GM20000 (cell line): Measurements from ENCODE around the gene TACO1.

Experiments used
- DNase-seq: peaks from one replicate; pipeline ENCODE4 v3.0.0; 2012; ENCODE audit warnings: low spot score
- TF ChIP-seq, protein P1 (sequence below): IDR thresholded peaks from 2 replicates; pipeline ENCODE4 v1.5.1; 2012; ENCODE audit warnings: mild to moderate bottlenecking, control low read depth; ENCODE audit errors: extremely low read depth, missing control alignments

The TACO1 gene

DNA sequence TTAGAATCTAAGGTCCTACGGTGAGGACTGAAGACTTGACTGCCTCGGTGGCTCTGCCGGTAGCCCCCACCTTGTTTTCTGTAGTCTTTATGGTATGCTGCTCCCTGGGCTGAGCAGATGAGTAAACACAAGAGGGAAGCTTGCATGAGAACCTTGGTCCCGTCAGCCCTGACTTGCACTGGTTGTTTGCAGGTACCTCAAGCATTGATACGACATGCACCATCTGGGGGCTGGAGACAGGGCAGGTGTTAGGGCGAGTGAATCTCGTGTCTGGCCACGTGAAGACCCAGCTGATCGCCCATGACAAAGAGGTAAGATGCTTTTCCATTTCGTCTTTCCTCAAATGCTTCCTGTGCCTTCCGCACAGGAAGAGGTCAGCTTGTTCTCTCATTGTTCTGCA lies 21.1 kb upstream of the TACO1 start:
- no peak for DNase-seq
- TF ChIP-seq, protein P1, sequence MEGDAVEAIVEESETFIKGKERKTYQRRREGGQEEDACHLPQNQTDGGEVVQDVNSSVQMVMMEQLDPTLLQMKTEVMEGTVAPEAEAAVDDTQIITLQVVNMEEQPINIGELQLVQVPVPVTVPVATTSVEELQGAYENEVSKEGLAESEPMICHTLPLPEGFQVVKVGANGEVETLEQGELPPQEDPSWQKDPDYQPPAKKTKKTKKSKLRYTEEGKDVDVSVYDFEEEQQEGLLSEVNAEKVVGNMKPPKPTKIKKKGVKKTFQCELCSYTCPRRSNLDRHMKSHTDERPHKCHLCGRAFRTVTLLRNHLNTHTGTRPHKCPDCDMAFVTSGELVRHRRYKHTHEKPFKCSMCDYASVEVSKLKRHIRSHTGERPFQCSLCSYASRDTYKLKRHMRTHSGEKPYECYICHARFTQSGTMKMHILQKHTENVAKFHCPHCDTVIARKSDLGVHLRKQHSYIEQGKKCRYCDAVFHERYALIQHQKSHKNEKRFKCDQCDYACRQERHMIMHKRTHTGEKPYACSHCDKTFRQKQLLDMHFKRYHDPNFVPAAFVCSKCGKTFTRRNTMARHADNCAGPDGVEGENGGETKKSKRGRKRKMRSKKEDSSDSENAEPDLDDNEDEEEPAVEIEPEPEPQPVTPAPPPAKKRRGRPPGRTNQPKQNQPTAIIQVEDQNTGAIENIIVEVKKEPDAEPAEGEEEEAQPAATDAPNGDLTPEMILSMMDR, result no peak

DNA sequence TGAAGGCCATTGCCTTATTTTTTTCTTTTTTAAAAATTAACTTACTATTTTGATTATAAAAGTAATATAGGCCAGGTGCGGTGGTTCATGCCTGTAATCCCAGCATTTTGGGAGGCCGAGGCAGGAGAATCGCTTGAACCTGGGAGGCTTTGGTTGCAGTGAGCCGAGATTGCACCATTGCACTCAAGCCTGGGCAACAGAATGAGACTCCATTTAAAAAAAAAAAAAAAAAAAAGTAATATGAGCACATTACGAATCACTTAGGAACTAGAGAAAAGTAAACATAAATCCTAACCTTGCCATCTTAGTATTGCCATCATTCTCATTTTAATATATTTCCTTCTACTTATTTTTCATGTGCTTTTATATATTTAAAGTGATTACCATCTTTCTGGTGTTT lies 12.9 kb upstream of the TACO1 start:
- TF ChIP-seq, protein P1, result no peak
- DNase-seq, result no peak

DNA sequence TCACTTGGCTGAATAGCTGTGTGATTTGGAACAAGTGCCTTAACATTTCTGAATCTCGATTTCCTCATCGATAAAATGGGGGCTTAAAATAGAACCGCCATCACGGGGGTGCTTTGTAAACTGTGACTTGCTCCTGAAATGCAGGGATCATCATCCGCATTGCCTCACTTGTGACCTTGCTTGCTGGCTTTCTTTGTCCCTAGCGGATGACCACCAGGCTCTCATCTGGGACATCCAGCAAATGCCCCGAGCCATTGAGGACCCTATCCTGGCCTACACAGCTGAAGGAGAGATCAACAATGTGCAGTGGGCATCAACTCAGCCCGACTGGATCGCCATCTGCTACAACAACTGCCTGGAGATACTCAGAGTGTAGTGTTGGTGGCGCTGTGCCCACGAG lies 11.9 kb upstream of the TACO1 start:
- TF ChIP-seq, protein P1, result no peak
- no peak for DNase-seq

DNA sequence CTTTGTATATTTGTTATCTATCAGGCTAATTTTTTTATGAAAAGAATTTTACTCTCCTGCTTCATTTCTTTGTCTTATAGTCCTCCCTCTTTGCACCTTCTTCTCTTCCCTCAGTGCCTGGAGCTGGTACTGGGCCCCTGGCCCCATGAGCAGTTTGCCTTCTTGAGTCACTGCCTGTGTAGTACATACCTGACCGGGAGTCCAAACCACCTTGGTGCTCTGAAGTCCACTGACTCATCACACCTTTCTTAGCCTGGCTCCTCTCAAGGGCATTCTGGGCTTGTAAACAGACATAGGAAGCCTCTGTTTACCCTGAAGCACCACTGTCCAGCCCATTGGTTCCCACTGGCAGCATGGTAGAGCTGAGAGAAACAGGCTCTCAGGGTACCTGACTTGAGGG lies 11.0 kb upstream of the TACO1 start:
- TF ChIP-seq, protein P1, result no peak
- DNase-seq, result no peak

DNA sequence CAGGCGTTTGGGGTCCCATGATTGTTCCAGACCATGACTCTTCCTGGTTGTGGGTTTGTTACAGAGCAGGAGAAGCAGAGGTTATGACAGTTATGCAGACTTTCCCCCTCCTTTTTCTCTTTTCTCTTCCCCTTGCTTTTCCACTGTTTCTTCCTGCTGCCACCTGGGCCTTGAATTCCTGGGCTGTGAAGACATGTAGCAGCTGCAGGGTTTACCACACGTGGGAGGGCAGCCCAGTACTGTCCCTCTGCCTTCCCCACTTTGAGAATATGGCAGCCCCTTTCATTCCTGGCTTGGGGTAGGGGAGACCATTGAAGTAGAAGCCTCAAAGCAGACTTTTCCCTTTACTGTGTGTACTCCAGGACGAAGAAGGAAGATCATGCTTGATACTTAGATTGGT lies 7.9 kb upstream of the TACO1 start:
- DNase-seq, result no peak
- TF ChIP-seq, protein P1, result no peak

DNA sequence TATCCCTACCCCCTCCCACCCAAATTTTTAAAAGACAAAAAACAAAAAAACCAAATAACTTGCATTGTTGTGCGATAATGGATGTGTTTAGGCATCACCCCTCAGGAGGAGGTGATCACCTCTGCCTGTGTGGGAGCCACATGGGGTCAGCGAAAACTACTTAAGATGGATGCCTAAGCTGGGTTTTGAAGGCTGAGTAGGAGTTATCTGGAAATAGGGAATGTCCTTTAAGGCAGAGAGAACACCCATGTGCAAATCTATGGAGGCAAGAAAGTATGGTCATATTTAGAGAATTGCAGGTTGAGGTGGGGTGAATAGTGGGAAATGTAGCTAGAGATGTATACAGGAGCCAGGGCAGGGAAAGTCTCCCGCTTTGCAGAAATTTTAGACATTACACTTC lies 5.6 kb upstream of the TACO1 start:
- DNase-seq, result no peak
- TF ChIP-seq, protein P1, result no peak

DNA sequence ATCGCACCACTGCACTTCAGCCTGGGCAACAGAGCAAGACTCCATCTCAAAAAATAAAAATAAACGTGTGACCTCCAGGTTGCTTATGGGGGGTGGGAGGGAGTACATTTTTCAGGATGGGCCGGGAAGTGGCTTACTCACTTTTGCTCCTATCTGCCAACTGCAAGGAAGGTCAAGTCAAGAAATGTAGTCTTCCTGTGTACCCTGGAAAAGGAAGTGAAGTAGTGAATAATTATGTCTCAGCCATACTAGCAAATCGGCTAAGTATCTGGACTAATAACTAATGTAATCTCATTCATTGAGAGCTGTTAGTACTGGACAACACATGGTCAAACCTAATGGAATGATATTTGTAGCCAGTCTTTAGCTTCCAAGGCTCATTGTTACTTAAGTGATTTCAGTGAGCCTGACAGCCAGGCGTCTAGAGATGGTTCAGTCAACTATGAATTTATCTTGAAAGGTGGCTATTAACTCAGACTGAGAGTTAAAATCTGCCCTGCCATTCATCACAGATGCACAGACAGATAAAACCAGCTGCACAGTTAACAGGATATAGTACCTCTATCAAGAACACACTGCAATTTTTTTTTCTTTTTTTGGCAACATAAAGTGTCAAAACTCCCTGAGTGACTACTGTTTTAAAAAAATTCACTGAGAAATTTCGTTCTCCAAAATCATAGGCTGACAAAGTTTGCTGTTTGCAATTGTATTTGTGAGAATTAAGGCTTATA lies 3.7 kb upstream of the TACO1 start:
- TF ChIP-seq, protein P1, result no peak
- DNase-seq, result no peak
